Measurements from ENCODE around the gene HOMER2. TPM values are rescaled to one million over a fixed set of nuclear protein-coding genes. Genes with fewer than 3 reads are reported as not detected.

Gene HOMER2
- total and polyA plus RNA-seq, 9 of the 15 experiments (the other 6 are each of a cell fraction or from before 2014, with no cell fraction given), result 0.13 to 0.47 (median 0.29) TPM; not detected in 1

DNA sequence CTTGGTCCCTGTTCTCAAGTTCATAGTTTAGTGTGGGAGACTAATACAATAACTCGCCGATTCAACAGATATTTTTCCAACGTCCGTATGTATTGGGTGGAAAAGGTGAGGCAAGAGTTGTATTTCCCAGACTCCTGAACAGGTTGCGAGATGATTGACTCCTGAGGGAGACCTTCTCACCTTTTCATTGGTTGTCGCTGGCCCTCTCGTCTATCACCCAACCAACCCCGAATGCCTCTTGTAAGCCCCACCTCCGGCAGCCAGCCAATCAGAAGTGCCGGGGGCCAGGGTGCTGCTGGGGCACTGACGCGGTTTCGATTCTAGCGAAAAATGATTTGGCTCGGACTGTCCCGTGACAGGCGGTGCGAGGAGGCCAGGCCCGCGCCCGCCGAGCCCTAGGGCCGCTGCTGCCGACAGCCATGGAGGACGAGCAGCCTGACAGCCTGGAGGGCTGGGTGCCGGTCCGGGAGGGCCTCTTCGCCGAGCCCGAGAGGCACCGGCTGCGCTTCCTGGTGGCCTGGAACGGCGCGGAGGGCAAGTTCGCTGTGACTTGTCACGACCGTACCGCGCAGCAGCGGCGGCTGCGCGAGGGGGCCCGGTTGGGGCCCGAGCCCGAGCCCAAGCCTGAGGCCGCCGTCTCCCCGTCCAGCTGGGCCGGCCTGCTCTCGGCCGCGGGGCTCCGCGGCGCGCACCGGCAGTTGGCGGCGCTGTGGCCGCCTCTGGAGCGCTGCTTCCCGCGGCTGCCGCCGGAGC lies 143.0 kb downstream of the HOMER2 start, which contains the start of gene WHAMM (continued):
- TF ChIP-seq, protein P1, sequence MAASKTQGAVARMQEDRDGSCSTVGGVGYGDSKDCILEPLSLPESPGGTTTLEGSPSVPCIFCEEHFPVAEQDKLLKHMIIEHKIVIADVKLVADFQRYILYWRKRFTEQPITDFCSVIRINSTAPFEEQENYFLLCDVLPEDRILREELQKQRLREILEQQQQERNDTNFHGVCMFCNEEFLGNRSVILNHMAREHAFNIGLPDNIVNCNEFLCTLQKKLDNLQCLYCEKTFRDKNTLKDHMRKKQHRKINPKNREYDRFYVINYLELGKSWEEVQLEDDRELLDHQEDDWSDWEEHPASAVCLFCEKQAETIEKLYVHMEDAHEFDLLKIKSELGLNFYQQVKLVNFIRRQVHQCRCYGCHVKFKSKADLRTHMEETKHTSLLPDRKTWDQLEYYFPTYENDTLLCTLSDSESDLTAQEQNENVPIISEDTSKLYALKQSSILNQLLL (CRISPR knock-in tag; IDR thresholded peaks at IDR 0.05; ENCODE audit: borderline replicate concordance), result no peak
- TF ChIP-seq, protein P2, sequence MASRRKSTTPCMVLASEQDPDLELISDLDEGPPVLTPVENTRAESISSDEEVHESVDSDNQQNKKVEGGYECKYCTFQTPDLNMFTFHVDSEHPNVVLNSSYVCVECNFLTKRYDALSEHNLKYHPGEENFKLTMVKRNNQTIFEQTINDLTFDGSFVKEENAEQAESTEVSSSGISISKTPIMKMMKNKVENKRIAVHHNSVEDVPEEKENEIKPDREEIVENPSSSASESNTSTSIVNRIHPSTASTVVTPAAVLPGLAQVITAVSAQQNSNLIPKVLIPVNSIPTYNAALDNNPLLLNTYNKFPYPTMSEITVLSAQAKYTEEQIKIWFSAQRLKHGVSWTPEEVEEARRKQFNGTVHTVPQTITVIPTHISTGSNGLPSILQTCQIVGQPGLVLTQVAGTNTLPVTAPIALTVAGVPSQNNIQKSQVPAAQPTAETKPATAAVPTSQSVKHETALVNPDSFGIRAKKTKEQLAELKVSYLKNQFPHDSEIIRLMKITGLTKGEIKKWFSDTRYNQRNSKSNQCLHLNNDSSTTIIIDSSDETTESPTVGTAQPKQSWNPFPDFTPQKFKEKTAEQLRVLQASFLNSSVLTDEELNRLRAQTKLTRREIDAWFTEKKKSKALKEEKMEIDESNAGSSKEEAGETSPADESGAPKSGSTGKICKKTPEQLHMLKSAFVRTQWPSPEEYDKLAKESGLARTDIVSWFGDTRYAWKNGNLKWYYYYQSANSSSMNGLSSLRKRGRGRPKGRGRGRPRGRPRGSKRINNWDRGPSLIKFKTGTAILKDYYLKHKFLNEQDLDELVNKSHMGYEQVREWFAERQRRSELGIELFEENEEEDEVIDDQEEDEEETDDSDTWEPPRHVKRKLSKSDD (conservative IDR thresholded peaks at IDR 0.05; ENCODE audit: low read length), result no peak
- TF ChIP-seq, protein P3, sequence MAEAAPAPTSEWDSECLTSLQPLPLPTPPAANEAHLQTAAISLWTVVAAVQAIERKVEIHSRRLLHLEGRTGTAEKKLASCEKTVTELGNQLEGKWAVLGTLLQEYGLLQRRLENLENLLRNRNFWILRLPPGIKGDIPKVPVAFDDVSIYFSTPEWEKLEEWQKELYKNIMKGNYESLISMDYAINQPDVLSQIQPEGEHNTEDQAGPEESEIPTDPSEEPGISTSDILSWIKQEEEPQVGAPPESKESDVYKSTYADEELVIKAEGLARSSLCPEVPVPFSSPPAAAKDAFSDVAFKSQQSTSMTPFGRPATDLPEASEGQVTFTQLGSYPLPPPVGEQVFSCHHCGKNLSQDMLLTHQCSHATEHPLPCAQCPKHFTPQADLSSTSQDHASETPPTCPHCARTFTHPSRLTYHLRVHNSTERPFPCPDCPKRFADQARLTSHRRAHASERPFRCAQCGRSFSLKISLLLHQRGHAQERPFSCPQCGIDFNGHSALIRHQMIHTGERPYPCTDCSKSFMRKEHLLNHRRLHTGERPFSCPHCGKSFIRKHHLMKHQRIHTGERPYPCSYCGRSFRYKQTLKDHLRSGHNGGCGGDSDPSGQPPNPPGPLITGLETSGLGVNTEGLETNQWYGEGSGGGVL (CRISPR knock-in tag; IDR thresholded peaks at IDR 0.05), result no peak
- no peak for TF ChIP-seq DPF2 (IDR thresholded peaks at IDR 0.05)
- TF ChIP-seq, protein P4, sequence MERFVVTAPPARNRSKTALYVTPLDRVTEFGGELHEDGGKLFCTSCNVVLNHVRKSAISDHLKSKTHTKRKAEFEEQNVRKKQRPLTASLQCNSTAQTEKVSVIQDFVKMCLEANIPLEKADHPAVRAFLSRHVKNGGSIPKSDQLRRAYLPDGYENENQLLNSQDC (CRISPR knock-in tag; IDR thresholded peaks at IDR 0.05), result 0 out of 2 replicates have a peak, but pooled peaks have one; percentile 17
- peak; percentile 27; the same call in 1 of the 2 replicates for TF ChIP-seq ESRRA (IDR thresholded peaks at IDR 0.05; ENCODE audit: borderline replicate concordance, low read depth)
- TF ChIP-seq CTBP1 (IDR thresholded peaks at IDR 0.05; ENCODE audit: borderline replicate concordance), result peak; percentile 76; the same call in 1 of the 2 replicates
- TF ChIP-seq, protein P5, sequence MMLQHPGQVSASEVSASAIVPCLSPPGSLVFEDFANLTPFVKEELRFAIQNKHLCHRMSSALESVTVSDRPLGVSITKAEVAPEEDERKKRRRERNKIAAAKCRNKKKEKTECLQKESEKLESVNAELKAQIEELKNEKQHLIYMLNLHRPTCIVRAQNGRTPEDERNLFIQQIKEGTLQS (IDR thresholded peaks at IDR 0.05), result peak; percentile 68
- TF ChIP-seq, protein P5 (CRISPR knock-in tag; conservative IDR thresholded peaks at IDR 0.05), result no peak
- no peak for TF ChIP-seq TCF7 (IDR thresholded peaks at IDR 0.05; ENCODE audit: borderline replicate concordance)
- TF ChIP-seq ZNF583 (CRISPR knock-in tag; IDR thresholded peaks at IDR 0.05), result 0 out of 2 replicates have a peak, but pooled peaks have one; percentile 32
- TF ChIP-seq TBP (optimal IDR thresholded peaks at IDR 0.05; ENCODE audit: low read depth, low read length), result peak; percentile 72
- no peak for TF ChIP-seq MXI1 (IDR thresholded peaks at IDR 0.05; ENCODE audit: low read depth, low read length)
- TF ChIP-seq, protein P6, sequence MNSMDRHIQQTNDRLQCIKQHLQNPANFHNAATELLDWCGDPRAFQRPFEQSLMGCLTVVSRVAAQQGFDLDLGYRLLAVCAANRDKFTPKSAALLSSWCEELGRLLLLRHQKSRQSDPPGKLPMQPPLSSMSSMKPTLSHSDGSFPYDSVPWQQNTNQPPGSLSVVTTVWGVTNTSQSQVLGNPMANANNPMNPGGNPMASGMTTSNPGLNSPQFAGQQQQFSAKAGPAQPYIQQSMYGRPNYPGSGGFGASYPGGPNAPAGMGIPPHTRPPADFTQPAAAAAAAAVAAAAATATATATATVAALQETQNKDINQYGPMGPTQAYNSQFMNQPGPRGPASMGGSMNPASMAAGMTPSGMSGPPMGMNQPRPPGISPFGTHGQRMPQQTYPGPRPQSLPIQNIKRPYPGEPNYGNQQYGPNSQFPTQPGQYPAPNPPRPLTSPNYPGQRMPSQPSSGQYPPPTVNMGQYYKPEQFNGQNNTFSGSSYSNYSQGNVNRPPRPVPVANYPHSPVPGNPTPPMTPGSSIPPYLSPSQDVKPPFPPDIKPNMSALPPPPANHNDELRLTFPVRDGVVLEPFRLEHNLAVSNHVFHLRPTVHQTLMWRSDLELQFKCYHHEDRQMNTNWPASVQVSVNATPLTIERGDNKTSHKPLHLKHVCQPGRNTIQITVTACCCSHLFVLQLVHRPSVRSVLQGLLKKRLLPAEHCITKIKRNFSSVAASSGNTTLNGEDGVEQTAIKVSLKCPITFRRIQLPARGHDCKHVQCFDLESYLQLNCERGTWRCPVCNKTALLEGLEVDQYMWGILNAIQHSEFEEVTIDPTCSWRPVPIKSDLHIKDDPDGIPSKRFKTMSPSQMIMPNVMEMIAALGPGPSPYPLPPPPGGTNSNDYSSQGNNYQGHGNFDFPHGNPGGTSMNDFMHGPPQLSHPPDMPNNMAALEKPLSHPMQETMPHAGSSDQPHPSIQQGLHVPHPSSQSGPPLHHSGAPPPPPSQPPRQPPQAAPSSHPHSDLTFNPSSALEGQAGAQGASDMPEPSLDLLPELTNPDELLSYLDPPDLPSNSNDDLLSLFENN (IDR thresholded peaks at IDR 0.05; ENCODE audit: low read depth in 2 of 2, low read length in 2 of 2), result no peak
- TF ChIP-seq FOS (IDR thresholded peaks at IDR 0.05; ENCODE audit: extremely low read depth, insufficient read length), result peak; percentile 98
- TF ChIP-seq GABPA (tag; conservative IDR thresholded peaks at IDR 0.05; ENCODE audit: low read depth), result peak; percentile 44

Measured in K562 (cell line).